GM18502 (cell line): Measurements from ENCODE around the gene BEND5.

Experiments used
- ATAC-seq: cut with Tn5 transposase; IDR thresholded peaks from one replicate; pipeline ENCODE4 v1.9.1; 2021; ENCODE audit warnings: mild to moderate bottlenecking; ENCODE audit not compliant: unreplicated experiment, poor library complexity

Gene BEND5

GRCh38 chr1:48767975-48768510 lies 8.6 kb downstream of the BEND5 start:
- no peak for ATAC-seq

- no peak for ATAC-seq
These were observed 11.4 kb downstream of the BEND5 start for GRCh38 chr1:48765335-48765734.

GRCh38 chr1:48761986-48762385 lies 14.7 kb downstream of the BEND5 start:
- ATAC-seq: no peak

- ATAC-seq: no peak
These were observed 15.3 kb downstream of the BEND5 start for GRCh38 chr1:48761411-48761810.

- ATAC-seq: no peak
These were observed 15.8 kb downstream of the BEND5 start for GRCh38 chr1:48760857-48761256.

GRCh38 chr1:48758976-48759375 lies 17.7 kb downstream of the BEND5 start:
- ATAC-seq: no peak

- peak; percentile 55 for ATAC-seq
These were observed 19.3 kb downstream of the BEND5 start for GRCh38 chr1:48757363-48757762.

GRCh38 chr1:48756683-48757316 lies 19.9 kb downstream of the BEND5 start:
- ATAC-seq: peak; percentile 59

GRCh38 chr1:48753293-48753692 lies 23.4 kb downstream of the BEND5 start:
- ATAC-seq: no peak

GRCh38 chr1:48750109-48750508 lies 26.6 kb downstream of the BEND5 start:
- peak; percentile 97 for ATAC-seq

- ATAC-seq: no peak
These were observed 27.6 kb downstream of the BEND5 start for GRCh38 chr1:48749068-48749467.

GRCh38 chr1:48746906-48747305 lies 29.8 kb downstream of the BEND5 start:
- ATAC-seq: no peak

- ATAC-seq: no peak
These were observed 32.7 kb downstream of the BEND5 start for GRCh38 chr1:48744032-48744431.

GRCh38 chr1:48743480-48743879 lies 33.2 kb downstream of the BEND5 start:
- no peak for ATAC-seq

- no peak for ATAC-seq
These were observed 35.3 kb downstream of the BEND5 start for GRCh38 chr1:48741380-48741779.

- ATAC-seq: no peak
These were observed 36.1 kb downstream of the BEND5 start for GRCh38 chr1:48740621-48741020.

- no peak for ATAC-seq
These were observed 37.6 kb downstream of the BEND5 start for GRCh38 chr1:48739091-48739490.

GRCh38 chr1:48738356-48738755 lies 38.3 kb downstream of the BEND5 start:
- no peak for ATAC-seq

- ATAC-seq: no peak
These were observed 40.9 kb downstream of the BEND5 start for GRCh38 chr1:48735796-48736195.

GRCh38 chr1:48730164-48730910 lies 46.4 kb downstream of the BEND5 start:
- peak; percentile 88 for ATAC-seq

GRCh38 chr1:48728584-48728983 lies 48.1 kb downstream of the BEND5 start:
- no peak for ATAC-seq
